GM19239 (cell line): ENCODE measurements around the gene GPR63.

ENCODE experiments used
- DNase-seq: peaks from one replicate; pipeline ENCODE4 v3.0.0; 2011; ENCODE audit warnings: low spot score; ENCODE audit not compliant: insufficient read length
- FAIRE-seq: peaks from 2 replicates; lab custom pipeline; 2011; peaks lifted over from hg19 to GRCh38; lab: Jason Lieb, UNC

GPR63 gene

GRCh38 chr6:96826865-96827264, 10.4 kb downstream of the GPR63 start:
- DNase-seq (no peak), FAIRE-seq (no peak)

- FAIRE-seq (no peak), DNase-seq (no peak)
Measured at GRCh38 chr6:96823743-96824142, 13.5 kb downstream of the GPR63 start.

GRCh38 chr6:96821034-96821433, 16.2 kb downstream of the GPR63 start:
- DNase-seq = no peak
- no peak for FAIRE-seq

GRCh38 chr6:96816301-96816817, 20.9 kb downstream of the GPR63 start:
- FAIRE-seq = no peak
- no peak for DNase-seq

GRCh38 chr6:96814625-96815024, 22.7 kb downstream of the GPR63 start:
- no peak for FAIRE-seq

GRCh38 chr6:96812077-96812703, 25.1 kb downstream of the GPR63 start:
- DNase-seq (no peak), FAIRE-seq (no peak)

More at GRCh38 chr6:96814625-96815024, 22.7 kb downstream of the GPR63 start:
- no peak for DNase-seq

- FAIRE-seq = no peak
- no peak for DNase-seq
Measured at GRCh38 chr6:96811670-96812069, 25.6 kb downstream of the GPR63 start.

GRCh38 chr6:96811136-96811535, 26.1 kb downstream of the GPR63 start:
- no peak for FAIRE-seq

GRCh38 chr6:96809119-96809518, 28.2 kb downstream of the GPR63 start:
- DNase-seq (no peak), FAIRE-seq (no peak)

More at GRCh38 chr6:96811136-96811535, 26.1 kb downstream of the GPR63 start:
- no peak for DNase-seq

- DNase-seq (no peak), FAIRE-seq (no peak)
Measured at GRCh38 chr6:96803106-96803481, 34.2 kb downstream of the GPR63 start.

GRCh38 chr6:96795481-96795880, 41.8 kb downstream of the GPR63 start:
- DNase-seq (peak; percentile 13), FAIRE-seq (no peak)

- DNase-seq (no peak), FAIRE-seq (no peak)
Measured at GRCh38 chr6:96794980-96795379, 42.3 kb downstream of the GPR63 start.

GRCh38 chr6:96792561-96793190, 44.6 kb downstream of the GPR63 start:
- FAIRE-seq (no peak), DNase-seq (no peak)

GRCh38 chr6:96789871-96790270, 47.4 kb downstream of the GPR63 start:
- no peak for DNase-seq
- no peak for FAIRE-seq

GRCh38 chr6:96787846-96788580, 49.3 kb downstream of the GPR63 start:
- DNase-seq (no peak), FAIRE-seq (no peak)

- no peak for DNase-seq
- no peak for FAIRE-seq
Measured at GRCh38 chr6:96786336-96786735, 50.9 kb downstream of the GPR63 start.

- no peak for DNase-seq
- FAIRE-seq = no peak
Measured at GRCh38 chr6:96784650-96785049, 52.6 kb downstream of the GPR63 start.

GRCh38 chr6:96783307-96783706, 54.0 kb downstream of the GPR63 start:
- no peak for DNase-seq
- FAIRE-seq = no peak

GRCh38 chr6:96781557-96781956, 55.7 kb downstream of the GPR63 start:
- no peak for FAIRE-seq
- DNase-seq = no peak

- DNase-seq (no peak), FAIRE-seq (no peak)
Measured at GRCh38 chr6:96777113-96777512, 60.2 kb downstream of the GPR63 start.

- FAIRE-seq = no peak
- no peak for DNase-seq
Measured at GRCh38 chr6:96775727-96776400, 61.4 kb downstream of the GPR63 start.
